ENCODE data around the gene MYORG.

The MYORG gene

GRCh38 chr9:34384368-34385165 lies 7.9 kb upstream of the MYORG start:
- DNase-seq (ENCODE audit: low read depth in 2 of 2), result no peak

- no peak for DNase-seq (ENCODE audit: low read depth in 2 of 2)
Measured at GRCh38 chr9:34383904-34384303, 7.2 kb upstream of the MYORG start.

DNA sequence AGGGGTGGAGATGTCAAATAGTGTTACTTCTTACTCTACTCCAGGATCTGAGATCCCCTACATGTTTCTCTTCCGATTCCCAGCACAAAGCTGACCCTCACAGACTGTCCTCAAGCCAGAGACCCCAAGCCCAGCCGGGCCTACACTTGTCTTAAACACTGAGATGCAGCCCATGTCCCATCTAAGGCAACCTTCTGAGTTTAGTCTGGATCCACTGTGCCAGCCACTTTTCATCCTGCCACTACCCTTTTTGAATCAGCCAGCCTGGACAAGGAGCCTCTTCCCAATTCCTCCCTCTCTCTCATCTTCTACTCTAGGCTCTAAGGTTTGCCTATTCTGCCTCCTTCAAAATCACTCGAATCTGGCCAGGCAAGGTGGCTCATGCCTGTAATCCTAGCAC lies 6.2 kb upstream of the MYORG start:
- no peak for DNase-seq (ENCODE audit: low read depth in 2 of 2)

DNA sequence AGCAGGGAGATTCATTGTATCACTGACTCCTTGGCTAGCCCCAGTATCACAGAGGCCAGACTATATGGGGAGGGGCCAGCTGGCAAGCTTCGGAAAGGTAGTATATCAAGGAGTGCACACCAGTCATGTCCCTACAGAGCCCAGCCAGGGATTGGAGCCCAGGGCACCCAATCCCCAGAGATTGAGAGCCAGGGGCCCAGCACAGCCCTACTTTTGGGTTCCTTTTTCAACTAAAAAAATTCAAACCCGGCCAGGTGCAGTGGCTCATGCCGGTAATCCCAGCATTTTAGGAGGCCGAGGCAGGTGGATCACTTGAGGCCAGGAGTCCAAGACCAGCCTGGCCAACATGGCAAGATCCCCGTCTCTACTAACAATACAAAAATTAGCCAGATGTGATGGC lies 5.4 kb upstream of the MYORG start:
- no peak for DNase-seq (ENCODE audit: low read depth in 2 of 2)

GRCh38 chr9:34381323-34381722 lies 4.6 kb upstream of the MYORG start:
- no peak for DNase-seq (ENCODE audit: low read depth in 2 of 2)

DNA sequence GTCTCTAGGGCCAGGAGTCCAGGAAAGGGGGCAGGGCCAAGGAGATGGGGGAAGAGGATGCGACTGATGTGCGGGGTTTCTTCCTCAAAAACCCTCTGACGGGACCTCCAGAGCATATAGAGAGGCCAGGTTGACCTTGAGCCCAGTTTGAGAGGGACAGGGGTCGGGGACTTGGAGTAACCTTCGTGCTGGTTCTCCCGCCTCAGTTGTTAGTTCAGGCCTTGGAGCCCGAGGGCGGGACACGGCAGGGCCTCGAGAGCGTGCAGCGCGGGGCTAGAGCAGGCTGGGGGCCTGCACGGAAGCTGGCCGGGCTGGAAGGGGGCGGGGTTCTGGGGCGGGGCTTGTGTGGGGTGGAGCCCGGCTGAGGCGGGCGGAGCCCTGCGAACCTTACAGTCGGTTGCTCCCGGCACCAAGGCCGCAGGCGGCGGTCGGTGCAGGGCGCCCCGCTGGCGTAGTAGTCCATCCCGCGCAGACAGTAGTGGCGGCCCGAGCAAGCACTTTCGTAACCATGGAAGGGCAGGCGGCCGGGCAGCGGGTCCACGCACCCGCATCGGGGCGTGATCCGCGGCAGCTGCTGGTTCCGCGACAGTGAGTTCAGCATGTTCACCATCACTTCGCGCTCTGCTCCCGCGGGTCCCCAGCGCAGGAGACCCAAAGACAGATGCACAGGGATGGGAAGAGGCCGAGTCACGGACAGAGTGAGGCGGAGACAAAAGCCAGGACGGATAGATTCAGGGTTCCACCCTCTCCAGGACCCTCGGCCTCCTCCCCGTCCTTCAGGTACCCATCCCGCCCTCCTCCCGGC lies 4.0 kb upstream of the MYORG start:
- peak; percentile 44 to 63 for DNase-seq (ENCODE audit: low read depth in 2 of 2)

DNA sequence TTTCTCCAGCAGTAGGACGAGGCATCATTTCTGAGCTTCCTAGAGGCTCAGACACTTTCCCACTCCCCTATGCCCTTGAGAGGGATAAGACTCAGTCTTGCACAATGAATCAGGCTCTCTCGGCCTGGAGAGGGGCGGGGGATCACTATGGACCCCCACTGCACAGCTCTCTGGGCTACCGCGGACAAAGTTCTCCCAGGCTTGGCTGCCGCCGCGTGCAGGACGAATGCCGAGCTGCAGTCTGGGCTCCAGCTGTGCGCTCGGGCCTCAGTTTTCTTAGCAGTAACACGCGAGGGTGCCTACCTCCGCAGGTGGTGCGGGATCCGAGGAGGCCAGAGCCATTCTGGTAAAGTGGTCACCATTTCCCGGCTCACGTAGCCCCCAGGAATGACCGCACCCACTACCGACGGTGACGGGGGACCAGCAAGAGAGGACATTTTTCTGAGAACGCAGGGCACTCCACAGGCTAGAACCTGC lies 3.4 kb upstream of the MYORG start:
- no peak for DNase-seq (ENCODE audit: low read depth in 2 of 2)

GRCh38 chr9:34379334-34380033 lies 2.8 kb upstream of the MYORG start:
- peak; percentile 75 to 77 for DNase-seq (ENCODE audit: low read depth in 2 of 2)

DNA sequence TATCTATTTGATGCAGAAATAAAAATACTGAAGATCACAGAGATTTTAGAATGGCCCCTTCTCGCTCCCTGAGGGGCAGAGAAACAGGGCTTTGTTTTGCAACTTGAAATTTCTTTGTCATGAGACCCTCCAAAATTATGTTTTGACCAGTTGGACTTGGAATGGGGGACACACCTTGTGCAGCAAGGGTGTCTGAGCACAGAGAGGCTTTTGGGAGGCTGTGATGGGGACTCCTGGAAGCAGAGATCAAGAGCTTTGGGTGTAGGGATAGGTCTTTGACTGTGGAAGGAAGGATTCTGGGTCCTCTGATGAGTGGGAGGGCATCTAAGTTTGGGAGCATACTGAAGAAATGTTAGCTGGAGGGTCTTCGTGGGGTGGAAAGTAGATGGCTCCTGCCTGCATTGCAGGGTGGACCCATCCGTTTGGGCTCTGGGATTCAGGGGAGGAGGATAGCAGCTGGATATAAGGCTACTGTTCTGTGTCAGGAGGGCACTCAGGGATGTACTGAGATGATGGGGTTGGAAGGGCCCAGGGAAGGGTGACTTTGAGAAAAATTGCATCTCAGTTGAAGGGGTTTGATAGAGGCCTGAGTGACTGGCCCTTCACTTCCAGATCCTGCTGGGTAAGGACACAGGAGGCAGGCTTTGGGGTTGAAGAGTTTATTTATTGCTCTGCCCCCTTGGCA lies 1.8 kb upstream of the MYORG start:
- DNase-seq (ENCODE audit: low read depth in 2 of 2), result no peak

DNA sequence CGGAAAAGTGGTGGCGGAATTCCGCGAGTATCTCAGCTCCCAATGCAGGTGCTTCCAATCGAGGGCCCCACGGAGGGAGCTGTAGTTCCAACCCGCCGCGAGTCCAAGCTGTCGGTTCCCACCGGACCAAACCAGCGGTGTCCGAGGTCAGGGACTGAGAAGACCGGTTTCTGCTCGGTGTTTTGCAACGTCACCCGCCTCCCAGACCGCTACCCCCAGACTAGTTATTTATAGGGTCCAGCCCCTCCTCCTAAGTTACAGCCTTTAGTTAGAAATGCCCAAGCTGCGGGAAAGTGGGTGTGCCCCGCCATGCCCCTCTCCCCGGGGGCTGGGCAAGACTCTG lies 677 bp upstream of the MYORG start:
- DNase-seq (ENCODE audit: low read depth in 2 of 2), result no peak

GRCh38 chr9:34375901-34376595 lies 650 bp downstream of the MYORG start:
- peak in 1 of 2 donors; percentile 26 for DNase-seq (ENCODE audit: low read depth in 2 of 2)

- no peak for DNase-seq (ENCODE audit: low read depth in 2 of 2)
Measured at GRCh38 chr9:34374905-34375552, 1.7 kb downstream of the MYORG start.

- DNase-seq (ENCODE audit: low read depth in 2 of 2), result no peak
Measured at GRCh38 chr9:34374339-34374738, 2.4 kb downstream of the MYORG start.

DNA sequence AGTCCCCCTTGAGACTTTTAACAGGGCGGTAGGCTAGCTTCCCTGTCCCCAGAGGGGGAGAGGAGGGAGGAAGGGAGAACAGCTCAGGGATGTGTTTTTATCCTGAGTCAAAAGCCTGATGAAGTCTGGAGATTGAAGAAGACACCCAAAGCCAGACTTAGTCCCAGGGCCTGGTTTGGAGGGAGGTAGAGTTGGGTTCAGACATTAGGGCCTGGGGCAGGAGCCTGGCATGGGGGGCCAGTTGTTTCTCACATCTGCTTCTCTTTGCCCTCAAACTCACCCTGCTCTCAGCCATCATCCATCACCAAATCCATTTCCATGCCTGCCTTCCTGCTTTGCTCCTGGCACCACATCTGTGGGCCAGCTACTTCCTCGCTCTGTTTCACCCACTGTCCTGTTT lies 2.9 kb downstream of the MYORG start:
- no peak for DNase-seq (ENCODE audit: low read depth in 2 of 2)

DNA sequence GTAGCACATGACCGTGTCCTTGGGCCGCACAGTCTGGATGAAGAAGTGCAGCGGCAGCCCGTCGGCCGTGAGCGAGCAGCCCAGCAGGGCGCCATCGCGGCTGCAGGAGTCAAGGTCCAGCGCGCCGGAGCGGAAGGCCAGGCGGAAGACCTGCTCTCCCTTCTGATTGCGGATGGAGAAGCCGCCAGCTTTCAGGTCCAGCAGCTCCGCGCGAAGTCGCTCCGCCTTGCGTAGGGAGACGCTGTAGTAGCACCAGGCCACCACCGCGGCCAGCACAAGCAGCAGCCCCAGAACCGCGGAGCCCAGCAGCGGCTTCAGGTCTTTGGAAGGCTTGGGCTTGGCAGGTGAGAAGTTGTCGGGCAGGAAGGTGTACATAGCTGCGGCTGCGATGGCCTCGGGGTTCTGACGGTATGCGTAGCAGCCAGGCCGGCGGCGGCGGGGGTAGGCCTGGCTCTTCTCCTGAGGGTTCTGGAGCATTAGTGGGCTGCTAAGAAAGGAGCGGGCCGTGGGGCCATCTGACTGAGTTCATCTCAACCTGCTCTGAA lies 4.2 kb downstream of the MYORG start:
- DNase-seq (ENCODE audit: low read depth in 2 of 2), result no peak

GRCh38 chr9:34371886-34372466 lies 4.7 kb downstream of the MYORG start:
- DNase-seq (ENCODE audit: low read depth in 2 of 2), result no peak

GRCh38 chr9:34370970-34371880 lies 5.5 kb downstream of the MYORG start:
- no peak for DNase-seq (ENCODE audit: low read depth in 2 of 2)

- no peak for DNase-seq (ENCODE audit: low read depth in 2 of 2)
Measured at GRCh38 chr9:34370335-34370969, 6.2 kb downstream of the MYORG start.

DNA sequence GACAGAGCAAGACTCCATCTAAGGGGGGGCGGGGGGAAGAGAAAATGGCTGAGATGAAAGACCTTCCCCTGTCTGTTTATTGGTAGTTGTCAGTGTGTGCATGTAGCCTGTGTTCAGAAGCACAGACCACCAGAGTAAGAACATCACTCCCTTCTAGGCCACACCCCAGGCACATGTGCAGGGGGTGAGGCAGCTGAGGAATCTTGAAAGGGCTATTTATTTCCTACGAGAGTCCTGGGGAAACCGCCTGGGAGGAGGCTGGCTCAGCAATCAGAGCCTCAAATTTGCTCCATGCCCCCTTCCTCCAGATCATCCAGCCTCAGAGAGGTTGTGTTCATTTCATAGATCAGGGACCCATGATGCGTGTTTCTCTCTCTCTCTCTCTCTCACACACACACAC lies 7.1 kb downstream of the MYORG start:
- no peak for DNase-seq (ENCODE audit: low read depth in 2 of 2)

Measured in activated CD8-positive, alpha-beta memory T cell treated with anti-CD3 and anti-CD28 coated beads for 4 hours (primary cell).